Vagina (tissue), 2 donors: ENCODE data around the gene DEUP1. TPM values are rescaled to one million over a fixed set of nuclear protein-coding genes. Genes with fewer than 3 reads are reported as not detected.

Source experiments
- DNase-seq, 2 donors: peaks; one replicate each; pipeline ENCODE4 v3.0.0-alpha.2; 2017; ENCODE audit errors: extremely low spot score in 2 of 2
- H3K27ac ChIP-seq: fragments of 200-600 bp; sonication (generic); one replicate; pipeline ENCODE4 v1.5.1; 2019
- H3K27me3 ChIP-seq: fragments of 200-600 bp; sonication (generic); one replicate; pipeline ENCODE4 v1.5.1; 2019
- H3K36me3 ChIP-seq, 2 donors: fragments of 200-600 bp; sonication (generic); one replicate each; pipeline ENCODE4 v1.5.1; 2017 to 2019
- H3K4me1 ChIP-seq: fragments of 200-600 bp; sonication (generic); one replicate; pipeline ENCODE4 v1.5.1; 2019
- H3K4me3 ChIP-seq, 2 donors: fragments of 200-600 bp; sonication (generic); 1 replicate in 1 of 2; 2 replicates in 1 of 2; pipeline ENCODE4 v1.5.1; 2016 to 2019
- H3K9me3 ChIP-seq: fragments of 200-600 bp; sonication (generic); one replicate; pipeline ENCODE4 v1.5.1; 2019
- CTCF ChIP-seq, 3 experiments: fragments of 450-650 bp in 2 of 3; fragments of 200-600 bp in 1 of 3; sonication (generic) in 1 of 3; IDR thresholded peaks; one replicate each; pipeline ENCODE4 v1.5.1; 2017 to 2019; ENCODE audit warnings: antibody characterized with exemption in 3 of 3, mild to moderate bottlenecking in 2 of 3, moderate library complexity in 2 of 3
- POLR2A ChIP-seq, 2 donors: fragments of 450-650 bp; IDR thresholded peaks; one replicate each; pipeline ENCODE4 v1.6.1; 2017; ENCODE audit warnings: antibody characterized with exemption in 2 of 2, mild to moderate bottlenecking in 2 of 2, moderate library complexity in 2 of 2
- POLR2AphosphoS5 ChIP-seq, 2 donors: sonication (generic); formaldehyde crosslinking; IDR thresholded peaks; one replicate each; pipeline ENCODE4 v1.9.0; 2017; ENCODE audit warnings: antibody characterized with exemption in 2 of 2, mild to moderate bottlenecking in 2 of 2, low read depth in 1 of 2; ENCODE audit not compliant: insufficient read depth in 1 of 2
- intact Hi-C: fragments of 100-400 bp; cut with DNase I; formaldehyde crosslinking; loops from one replicate; pipeline ENCODE4 v1.15.1; 2023
- total RNA-seq: library from RNA; depleted of rRNA; stranded (reverse); fragments of >200 nt; gene quantifications from one replicate; pipeline ENCODE4 v1.2.3, GENCODE V29; 2016

DEUP1 gene
- total RNA-seq, 1 donor from 2014 or later, result not detected

GRCh38 chr11:93326681-93327080 is 3.9 kb upstream of the DEUP1 start:
- no peaks in the 10 kb centered on the region for H3K4me1 ChIP-seq
- no peak for DNase-seq
- H3K36me3 ChIP-seq, result no peaks in the 10 kb centered on the region
- TF ChIP-seq POLR2AphosphoS5 (IDR thresholded peaks at IDR 0.05; ENCODE audit: insufficient read depth in 1 of 2, low read depth in 1 of 2), result no peak
- TF ChIP-seq CTCF (IDR thresholded peaks at IDR 0.05), result no peak
- TF ChIP-seq POLR2A (IDR thresholded peaks at IDR 0.05), result no peak
- H3K9me3 ChIP-seq, result no peaks in the 10 kb centered on the region
- H3K27ac ChIP-seq, result no peak overlapping the region
- H3K4me3 ChIP-seq, result no peak overlapping the region
- H3K27me3 ChIP-seq, result no peaks in the 10 kb centered on the region
- intact Hi-C loops, result no loop called here

GRCh38 chr11:93329936-93330445 is 551 bp upstream of the DEUP1 start:
- H3K4me3 ChIP-seq, result peak overlapping the region; percentile 27 to 37
- no peak for TF ChIP-seq POLR2AphosphoS5 (IDR thresholded peaks at IDR 0.05; ENCODE audit: insufficient read depth in 1 of 2, low read depth in 1 of 2)
- TF ChIP-seq CTCF (IDR thresholded peaks at IDR 0.05), result no peak
- no peak for TF ChIP-seq POLR2A (IDR thresholded peaks at IDR 0.05)
- H3K27me3 ChIP-seq, result no peaks in the 10 kb centered on the region
- DNase-seq, result no peak
- intact Hi-C loops, result no loop called here
- no peaks in the 10 kb centered on the region for H3K4me1 ChIP-seq
- H3K9me3 ChIP-seq, result no peaks in the 10 kb centered on the region
- H3K27ac ChIP-seq, result no peak overlapping the region
- H3K36me3 ChIP-seq, result no peaks in the 10 kb centered on the region

- intact Hi-C loops, result no loop called here
- no peak for TF ChIP-seq POLR2A (IDR thresholded peaks at IDR 0.05)
- no peak for TF ChIP-seq CTCF (IDR thresholded peaks at IDR 0.05)
- no peak for TF ChIP-seq POLR2AphosphoS5 (IDR thresholded peaks at IDR 0.05; ENCODE audit: insufficient read depth in 1 of 2, low read depth in 1 of 2)
- DNase-seq, result no peak
- Histone ChIP-seq H3K27ac (no peak overlapping the region), H3K4me3 (no peak overlapping the region), H3K9me3 (no peaks in the 10 kb centered on the region), H3K4me1 (no peaks in the 10 kb centered on the region), H3K27me3 (no peaks in the 10 kb centered on the region), H3K36me3 (no peaks in the 10 kb centered on the region)
Measured at GRCh38 chr11:93340223-93340622, 9.7 kb downstream of the DEUP1 start.

GRCh38 chr11:93344855-93345333 is 14.4 kb downstream of the DEUP1 start:
- Histone ChIP-seq H3K27me3 (no peaks in the 10 kb centered on the region), H3K27ac (no peak overlapping the region), H3K9me3 (no peaks in the 10 kb centered on the region), H3K36me3 (no peaks in the 10 kb centered on the region), H3K4me1 (no peaks in the 10 kb centered on the region), H3K4me3 (no peak overlapping the region)
- DNase-seq, result no peak
- TF ChIP-seq CTCF (IDR thresholded peaks at IDR 0.05), result no peak
- no peak for TF ChIP-seq POLR2AphosphoS5 (IDR thresholded peaks at IDR 0.05; ENCODE audit: insufficient read depth in 1 of 2, low read depth in 1 of 2)
- no peak for TF ChIP-seq POLR2A (IDR thresholded peaks at IDR 0.05)
- intact Hi-C loops, result no loop called here

- Histone ChIP-seq H3K27me3 (no peaks in the 10 kb centered on the region), H3K4me1 (no peaks in the 10 kb centered on the region), H3K4me3 (no peak overlapping the region), H3K9me3 (no peaks in the 10 kb centered on the region), H3K27ac (no peak overlapping the region), H3K36me3 (no peaks in the 10 kb centered on the region)
- TF ChIP-seq POLR2A (IDR thresholded peaks at IDR 0.05) (no peak), CTCF (IDR thresholded peaks at IDR 0.05) (no peak), POLR2AphosphoS5 (IDR thresholded peaks at IDR 0.05; ENCODE audit: insufficient read depth in 1 of 2, low read depth in 1 of 2) (no peak)
- DNase-seq, result no peak
- intact Hi-C loops, result no loop called here
Measured at GRCh38 chr11:93348930-93349329, 18.4 kb downstream of the DEUP1 start.
